Colonic mucosa (tissue), 4 donors: Measurements from ENCODE around the gene CCDC167. TPM values are rescaled to one million over a fixed set of nuclear protein-coding genes. Genes with fewer than 3 reads are reported as not detected.

Experiments used
- DNase-seq: peaks from one replicate; pipeline ENCODE4 v3.0.0-alpha.2; 2020
- H3K27ac ChIP-seq: fragments of 200-600 bp; one replicate; pipeline ENCODE4 v1.8.0; 2021
- H3K27me3 ChIP-seq: fragments of 200-600 bp; one replicate; pipeline ENCODE4 v1.8.0; 2021
- H3K36me3 ChIP-seq: fragments of 200-600 bp; one replicate; pipeline ENCODE4 v1.8.0; 2021
- H3K4me1 ChIP-seq: fragments of 200-600 bp; one replicate; pipeline ENCODE4 v1.8.0; 2021; ENCODE audit warnings: mild to moderate bottlenecking
- H3K4me3 ChIP-seq: fragments of 200-600 bp; one replicate; pipeline ENCODE4 v1.8.0; 2021
- H3K9ac ChIP-seq, 2 donors: one replicate each; pipeline ENCODE4 v1.7.0; 2013; ENCODE audit warnings: control low read depth in 2 of 2, low read depth in 2 of 2, low read length in 2 of 2
- H3K9me3 ChIP-seq: fragments of 200-600 bp; one replicate; pipeline ENCODE4 v1.8.0; 2021
- intact Hi-C: fragments of 100-400 bp; cut with DNase I; formaldehyde crosslinking; loops from one replicate; pipeline ENCODE4 v1.14.1; 2022
- total RNA-seq, 2 donors: library from RNA; stranded (reverse); fragmentation: NEBNext Ultra II Directional in 1 of 2; extraction: Animal tissue kit (Norgen Biotek cat#: 25700) in 1 of 2; gene quantifications; one replicate each; pipeline ENCODE4 v1.2.1, GENCODE V29; 2021
- TF ChIP-seq, protein P1 (sequence below): fragments of 200-600 bp; IDR thresholded peaks from one replicate; pipeline ENCODE4 v1.8.0; 2022; ENCODE audit warnings: antibody characterized with exemption, mild to moderate bottlenecking
- donor health status: healthy.
- donor health status: DM: no; HTN: no; CAD: no.
- donor health status: DM: no; HTN: no; CAD: no.

The CCDC167 gene
- total RNA-seq, 2 donors from 2014 or later, result 11.8 to 31.8 TPM

- H3K9me3 ChIP-seq, result no peaks in the 10 kb centered on the region
- no peak overlapping the region for H3K9ac ChIP-seq
- DNase-seq, result no peak
- no peaks in the 10 kb centered on the region for H3K4me1 ChIP-seq
- intact Hi-C loops, result no loop called here
- H3K36me3 ChIP-seq, result peaks cover 3% of the 10 kb centered on the region
- H3K27me3 ChIP-seq, result no peaks in the 10 kb centered on the region
- no peak overlapping the region for H3K4me3 ChIP-seq
- TF ChIP-seq, protein P1, sequence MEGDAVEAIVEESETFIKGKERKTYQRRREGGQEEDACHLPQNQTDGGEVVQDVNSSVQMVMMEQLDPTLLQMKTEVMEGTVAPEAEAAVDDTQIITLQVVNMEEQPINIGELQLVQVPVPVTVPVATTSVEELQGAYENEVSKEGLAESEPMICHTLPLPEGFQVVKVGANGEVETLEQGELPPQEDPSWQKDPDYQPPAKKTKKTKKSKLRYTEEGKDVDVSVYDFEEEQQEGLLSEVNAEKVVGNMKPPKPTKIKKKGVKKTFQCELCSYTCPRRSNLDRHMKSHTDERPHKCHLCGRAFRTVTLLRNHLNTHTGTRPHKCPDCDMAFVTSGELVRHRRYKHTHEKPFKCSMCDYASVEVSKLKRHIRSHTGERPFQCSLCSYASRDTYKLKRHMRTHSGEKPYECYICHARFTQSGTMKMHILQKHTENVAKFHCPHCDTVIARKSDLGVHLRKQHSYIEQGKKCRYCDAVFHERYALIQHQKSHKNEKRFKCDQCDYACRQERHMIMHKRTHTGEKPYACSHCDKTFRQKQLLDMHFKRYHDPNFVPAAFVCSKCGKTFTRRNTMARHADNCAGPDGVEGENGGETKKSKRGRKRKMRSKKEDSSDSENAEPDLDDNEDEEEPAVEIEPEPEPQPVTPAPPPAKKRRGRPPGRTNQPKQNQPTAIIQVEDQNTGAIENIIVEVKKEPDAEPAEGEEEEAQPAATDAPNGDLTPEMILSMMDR, result no peak
- no peak overlapping the region for H3K27ac ChIP-seq
Measured at GRCh38 chr6:37477191-37477590, 22.5 kb downstream of the CCDC167 start.

DNA sequence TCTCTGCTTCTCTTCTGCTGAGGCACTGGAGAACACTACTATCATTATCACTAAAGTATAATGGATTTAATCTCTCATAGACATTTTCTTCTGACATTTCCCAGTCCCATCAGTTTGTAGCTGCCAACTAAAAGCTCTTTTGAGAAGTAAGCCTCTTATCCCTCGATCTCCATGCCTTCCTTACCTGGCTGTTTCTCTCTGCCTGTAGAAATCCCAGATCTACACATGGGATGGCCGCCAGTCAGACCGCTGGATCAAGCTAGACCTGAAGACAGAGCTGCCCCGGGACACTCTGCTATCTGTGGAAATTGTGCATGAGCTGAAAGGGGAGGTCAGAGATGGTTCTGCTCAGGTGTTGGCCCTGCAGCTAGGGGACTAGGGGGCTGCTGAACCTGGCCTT lies 25.4 kb downstream of the CCDC167 start:
- Histone ChIP-seq H3K27ac (no peak overlapping the region), H3K4me1 (no peaks in the 10 kb centered on the region), H3K4me3 (no peak overlapping the region), H3K36me3 (peaks cover 4% of the 10 kb centered on the region), H3K9ac (no peak overlapping the region), H3K27me3 (no peaks in the 10 kb centered on the region), H3K9me3 (no peaks in the 10 kb centered on the region)
- DNase-seq, result no peak
- TF ChIP-seq, protein P1, result no peak
- intact Hi-C loops, result no loop called here

- intact Hi-C loops, result no loop called here
- Histone ChIP-seq H3K36me3 (peaks cover 4% of the 10 kb centered on the region), H3K4me3 (no peak overlapping the region), H3K9me3 (no peaks in the 10 kb centered on the region), H3K27ac (no peak overlapping the region), H3K4me1 (no peaks in the 10 kb centered on the region), H3K9ac (no peak overlapping the region), H3K27me3 (no peaks in the 10 kb centered on the region)
- TF ChIP-seq, protein P1, result no peak
- DNase-seq, result no peak
Measured at GRCh38 chr6:37473364-37474095, 26.2 kb downstream of the CCDC167 start.

DNA sequence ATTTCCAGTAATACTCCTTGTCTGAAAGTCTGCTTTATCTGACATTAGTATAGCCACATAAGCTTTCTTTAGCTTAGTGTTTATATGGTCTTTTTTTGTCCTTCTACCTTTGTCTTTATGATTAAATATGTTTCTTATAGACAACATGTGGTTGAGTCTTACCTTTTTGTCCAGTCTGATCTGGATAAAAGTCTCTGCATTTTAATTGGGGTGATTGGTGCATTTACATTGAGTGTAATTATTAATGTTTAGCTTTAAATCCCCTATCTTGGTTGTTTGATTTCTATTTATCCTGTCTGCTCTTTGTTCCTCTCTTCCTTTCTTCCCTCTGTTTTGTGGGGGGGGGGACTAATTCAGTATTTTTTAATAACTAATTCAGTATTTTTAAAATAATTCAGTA lies 32.0 kb downstream of the CCDC167 start:
- Histone ChIP-seq H3K9ac (no peak overlapping the region), H3K36me3 (peaks cover 8% of the 10 kb centered on the region), H3K27ac (no peak overlapping the region), H3K9me3 (no peaks in the 10 kb centered on the region), H3K4me3 (no peak overlapping the region), H3K4me1 (no peaks in the 10 kb centered on the region), H3K27me3 (no peaks in the 10 kb centered on the region)
- intact Hi-C loops, result no loop called here
- DNase-seq, result no peak
- TF ChIP-seq, protein P1, result no peak

DNA sequence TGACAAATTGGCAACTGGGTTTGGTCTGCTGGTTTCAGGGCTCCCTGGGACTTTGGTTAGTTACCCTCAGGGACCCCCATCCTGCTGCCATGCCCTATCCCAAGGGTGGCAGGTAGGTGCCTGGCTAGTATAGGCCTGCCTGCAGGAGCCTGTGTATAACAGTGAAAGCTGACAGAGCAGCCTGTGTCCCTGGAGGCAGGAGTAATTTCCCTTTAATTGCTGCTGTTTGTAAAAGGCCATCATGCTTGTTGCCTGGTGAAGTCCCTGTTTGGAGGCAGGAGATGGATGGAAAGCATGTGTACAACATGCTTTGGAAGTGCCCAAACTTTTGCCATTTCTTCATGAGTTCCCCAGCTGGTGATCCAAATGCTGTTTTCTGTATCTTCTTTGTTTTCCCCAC lies 36.6 kb downstream of the CCDC167 start:
- H3K4me1 ChIP-seq, result no peaks in the 10 kb centered on the region
- no peaks in the 10 kb centered on the region for H3K27me3 ChIP-seq
- H3K4me3 ChIP-seq, result no peak overlapping the region
- intact Hi-C loops, result no loop called here
- H3K9ac ChIP-seq, result no peak overlapping the region
- DNase-seq, result no peak
- H3K36me3 ChIP-seq, result peaks cover 4% of the 10 kb centered on the region
- TF ChIP-seq, protein P1, result no peak
- H3K9me3 ChIP-seq, result no peaks in the 10 kb centered on the region
- no peak overlapping the region for H3K27ac ChIP-seq
